Measurements from ENCODE around the gene C3orf62.

The C3orf62 gene

DNA sequence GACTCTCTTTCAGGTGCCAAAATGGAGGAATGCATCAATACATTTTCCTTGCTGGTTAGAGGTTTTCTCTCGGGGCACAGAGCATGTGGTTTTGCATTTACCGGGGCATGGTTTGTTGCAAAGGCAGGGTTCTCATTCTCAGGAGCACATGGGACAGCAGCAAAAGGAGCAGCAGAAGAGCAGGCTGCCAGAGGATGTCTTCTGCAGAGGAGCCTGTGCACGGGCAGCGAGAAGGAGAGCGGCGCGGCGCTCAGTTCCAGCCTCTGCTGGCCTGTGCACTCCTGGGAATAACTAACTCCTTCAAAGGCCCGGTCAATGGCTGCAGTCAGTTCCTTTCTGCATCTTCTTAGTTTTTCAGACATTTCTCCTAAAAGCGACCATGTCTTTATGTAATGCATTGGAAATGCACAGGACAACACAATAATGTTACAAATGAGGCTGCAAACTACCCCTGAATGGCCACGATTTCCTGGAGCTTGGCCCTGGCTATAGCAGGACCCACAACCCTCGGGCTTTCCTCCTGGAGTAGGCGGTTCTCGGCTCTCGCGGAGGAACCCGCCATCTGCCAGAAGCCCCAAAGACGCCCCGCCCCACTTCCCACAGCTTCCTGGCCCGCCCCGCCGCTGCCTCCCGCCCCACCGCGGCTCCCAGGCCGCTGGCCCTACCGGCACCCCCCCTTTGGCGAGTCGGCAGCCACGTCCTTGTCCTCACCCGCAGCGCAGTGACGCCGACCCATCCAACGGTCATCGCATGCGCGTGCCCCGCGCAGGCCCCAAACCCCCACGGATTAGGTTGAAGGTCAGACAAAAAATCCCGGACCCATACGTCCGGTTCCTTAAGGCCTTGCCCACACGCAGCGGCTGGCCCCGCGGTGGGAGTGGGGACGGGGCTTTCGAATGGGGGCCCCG, at the start of gene C3orf62:
TSS of gene C3orf62 (minus strand) at position 758 of the 908 bp plus-strand sequence. CDS start at position 398, 360 bp downstream.
- TF ChIP-seq, protein P1, sequence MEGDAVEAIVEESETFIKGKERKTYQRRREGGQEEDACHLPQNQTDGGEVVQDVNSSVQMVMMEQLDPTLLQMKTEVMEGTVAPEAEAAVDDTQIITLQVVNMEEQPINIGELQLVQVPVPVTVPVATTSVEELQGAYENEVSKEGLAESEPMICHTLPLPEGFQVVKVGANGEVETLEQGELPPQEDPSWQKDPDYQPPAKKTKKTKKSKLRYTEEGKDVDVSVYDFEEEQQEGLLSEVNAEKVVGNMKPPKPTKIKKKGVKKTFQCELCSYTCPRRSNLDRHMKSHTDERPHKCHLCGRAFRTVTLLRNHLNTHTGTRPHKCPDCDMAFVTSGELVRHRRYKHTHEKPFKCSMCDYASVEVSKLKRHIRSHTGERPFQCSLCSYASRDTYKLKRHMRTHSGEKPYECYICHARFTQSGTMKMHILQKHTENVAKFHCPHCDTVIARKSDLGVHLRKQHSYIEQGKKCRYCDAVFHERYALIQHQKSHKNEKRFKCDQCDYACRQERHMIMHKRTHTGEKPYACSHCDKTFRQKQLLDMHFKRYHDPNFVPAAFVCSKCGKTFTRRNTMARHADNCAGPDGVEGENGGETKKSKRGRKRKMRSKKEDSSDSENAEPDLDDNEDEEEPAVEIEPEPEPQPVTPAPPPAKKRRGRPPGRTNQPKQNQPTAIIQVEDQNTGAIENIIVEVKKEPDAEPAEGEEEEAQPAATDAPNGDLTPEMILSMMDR (conservative IDR thresholded peaks at IDR 0.05; ENCODE audit: control insufficient read depth, insufficient read depth, low read depth, low read length) = no peak
- DNase-seq (ENCODE audit: low read depth) = peak; percentile 78
- H3K4me3 ChIP-seq (ENCODE audit: control insufficient read depth, low read depth, low read length) = peak within 1 kb of the TSS; percentile 48

DNA sequence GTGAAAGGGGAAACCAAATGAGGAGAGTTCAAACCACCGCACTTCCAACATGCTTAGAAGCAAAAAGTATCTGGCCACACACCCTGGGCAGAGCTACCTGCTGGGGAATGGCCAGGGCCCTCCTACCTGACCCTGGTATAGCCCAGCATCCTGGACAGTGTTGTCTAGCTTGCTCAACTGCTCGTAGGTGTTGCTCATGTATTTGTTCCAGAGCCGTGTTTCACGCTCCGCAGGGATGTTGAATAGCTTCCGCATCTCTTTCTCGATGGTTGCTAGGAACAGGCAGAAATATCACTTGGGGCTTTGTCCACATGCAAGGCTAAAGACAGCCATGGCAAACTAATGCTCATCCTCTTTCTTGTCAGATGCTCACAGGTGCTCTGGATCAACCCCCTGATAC, 47.7 kb upstream of the C3orf62 start:
- no peak overlapping the region for H3K4me3 ChIP-seq (ENCODE audit: control insufficient read depth, low read depth, low read length)
- TF ChIP-seq, protein P1 (conservative IDR thresholded peaks at IDR 0.05; ENCODE audit: control insufficient read depth, insufficient read depth, low read depth, low read length) = no peak
- DNase-seq (ENCODE audit: low read depth) = no peak

DNA sequence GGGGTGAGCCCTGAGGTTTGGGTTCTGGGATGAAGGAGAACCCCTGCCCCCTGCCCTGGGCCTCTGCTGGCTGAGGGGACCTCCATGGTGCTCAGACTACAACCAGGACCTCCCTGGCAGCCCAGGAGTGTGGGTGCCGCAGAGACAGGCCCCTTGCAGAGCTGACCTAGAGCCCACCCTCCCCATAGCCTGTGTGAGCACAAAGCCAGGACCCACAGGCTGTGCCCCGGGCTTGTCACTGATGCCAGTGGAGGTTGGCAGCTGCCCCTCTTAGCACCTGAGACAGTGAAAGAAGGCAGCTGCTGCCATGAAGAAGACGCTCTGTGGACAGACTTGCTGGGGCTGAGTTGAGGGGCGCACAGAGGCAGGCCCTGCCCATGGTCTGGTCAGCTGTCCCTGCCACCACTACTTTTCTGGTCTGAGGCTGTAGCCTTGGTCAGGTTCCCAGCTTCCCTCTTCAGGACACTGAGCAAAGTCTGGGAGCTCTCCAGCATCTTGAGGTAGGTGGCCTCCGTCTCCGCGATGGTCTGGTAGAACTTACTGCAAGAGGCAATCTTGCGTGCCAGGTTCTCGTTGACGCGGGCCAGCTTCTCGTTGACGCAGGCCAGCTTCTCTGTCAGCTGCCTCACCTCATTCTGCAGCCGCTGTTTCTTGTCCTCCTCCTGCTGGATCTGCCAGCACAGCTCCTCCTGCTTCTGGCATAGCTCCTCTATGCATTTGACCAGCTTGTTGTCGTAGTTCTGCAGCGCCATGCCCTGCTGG, 39.8 kb upstream of the C3orf62 start:
- TF ChIP-seq, protein P1 (conservative IDR thresholded peaks at IDR 0.05; ENCODE audit: control insufficient read depth, insufficient read depth, low read depth, low read length) = no peak
- DNase-seq (ENCODE audit: low read depth) = no peak

DNA sequence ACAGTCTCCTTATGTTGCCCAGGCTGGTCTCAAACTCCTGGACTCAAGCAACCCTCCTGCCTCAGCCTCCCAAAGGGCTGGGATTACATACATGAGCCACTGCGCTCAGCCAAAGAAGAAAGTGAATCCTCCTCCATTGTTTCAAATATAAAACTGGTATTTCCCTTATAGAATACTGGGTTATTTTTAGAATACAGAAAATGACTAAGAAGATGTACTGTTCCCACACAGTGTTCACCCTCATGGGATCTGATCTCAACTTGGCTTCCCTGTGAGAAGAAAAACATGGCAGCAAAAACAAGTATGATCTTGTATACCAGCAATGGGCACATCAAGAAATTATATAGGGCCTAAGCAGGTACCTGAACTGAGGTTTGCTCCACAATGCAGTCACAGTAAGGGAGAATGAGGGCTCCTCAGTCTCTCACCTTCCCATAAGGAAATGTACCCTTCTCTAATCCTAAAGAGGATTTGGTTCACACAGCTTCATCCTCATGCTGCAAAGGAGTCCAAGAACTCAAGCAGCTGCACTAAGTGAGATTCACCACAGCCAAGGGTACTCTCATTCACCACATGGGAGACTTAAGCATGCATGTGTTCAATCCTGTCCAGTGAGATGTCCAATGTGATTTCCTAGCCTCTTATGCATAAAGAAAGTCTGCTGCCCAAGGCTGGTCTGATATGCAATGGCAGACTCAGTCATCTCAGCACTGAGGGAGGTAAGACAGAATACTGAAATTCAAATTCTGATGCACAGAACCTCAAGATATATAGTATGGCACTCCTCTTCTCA, 37.1 kb upstream of the C3orf62 start:
- TF ChIP-seq, protein P1 (conservative IDR thresholded peaks at IDR 0.05; ENCODE audit: control insufficient read depth, insufficient read depth, low read depth, low read length) = no peak
- peak; percentile 58 for DNase-seq (ENCODE audit: low read depth)
- H3K4me3 ChIP-seq (ENCODE audit: control insufficient read depth, low read depth, low read length) = no peak overlapping the region

More for the DNA sequence above, 39.8 kb upstream of the C3orf62 start:
- no peak overlapping the region for H3K4me3 ChIP-seq (ENCODE audit: control insufficient read depth, low read depth, low read length)

DNA sequence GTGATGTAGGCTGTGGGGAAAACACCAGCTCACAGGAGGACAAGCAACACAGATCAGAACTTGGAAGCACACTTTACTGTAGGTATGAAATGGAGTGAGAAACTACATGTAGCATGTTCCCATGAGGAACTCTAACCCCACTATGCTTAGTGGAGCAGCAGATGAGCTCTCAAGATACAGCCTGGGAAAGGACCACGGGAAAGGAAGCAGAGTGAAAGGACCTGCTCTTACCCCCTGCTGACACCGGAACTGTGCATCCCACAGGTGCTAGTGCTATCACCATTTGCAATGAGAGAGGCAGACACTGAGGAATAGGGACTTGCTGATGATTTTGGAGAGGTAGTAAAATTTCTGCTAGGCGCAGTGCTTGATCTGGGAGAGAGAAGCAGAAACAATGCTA, 34.3 kb upstream of the C3orf62 start:
- no peak overlapping the region for H3K4me3 ChIP-seq (ENCODE audit: control insufficient read depth, low read depth, low read length)
- TF ChIP-seq, protein P1 (conservative IDR thresholded peaks at IDR 0.05; ENCODE audit: control insufficient read depth, insufficient read depth, low read depth, low read length) = no peak
- DNase-seq (ENCODE audit: low read depth) = no peak

DNA sequence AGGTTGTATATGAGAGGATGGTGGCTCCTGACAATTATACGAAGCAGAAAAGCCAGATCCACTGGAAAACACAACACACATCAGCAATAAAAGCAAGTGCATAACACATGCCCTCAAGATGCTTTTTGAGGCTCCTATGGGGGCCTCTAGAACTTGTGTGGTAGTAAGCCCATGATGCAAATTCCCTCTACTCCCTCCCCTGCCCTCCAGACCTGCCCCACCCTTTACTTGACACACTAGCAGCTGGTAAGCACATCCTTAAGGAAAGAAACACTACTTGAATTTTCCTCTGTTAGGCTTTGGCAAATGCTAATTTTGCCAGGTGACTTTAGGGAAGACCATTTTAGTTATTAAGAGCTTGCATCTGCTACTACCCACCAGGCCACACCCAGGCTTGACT, 33.6 kb upstream of the C3orf62 start:
- TF ChIP-seq, protein P1 (conservative IDR thresholded peaks at IDR 0.05; ENCODE audit: control insufficient read depth, insufficient read depth, low read depth, low read length) = no peak
- H3K4me3 ChIP-seq (ENCODE audit: control insufficient read depth, low read depth, low read length) = no peak overlapping the region
- DNase-seq (ENCODE audit: low read depth) = no peak

Measured in fibroblast of mammary gland (primary cell).